Gastrocnemius medialis (tissue), 4 donors: ENCODE data around the gene RITA1. TPM values are rescaled to one million over a fixed set of nuclear protein-coding genes. Genes with fewer than 3 reads are reported as not detected.

ENCODE experiments used
- ATAC-seq, 2 donors: fragments of 150-250 bp; one replicate each; pipeline ENCODE4 v1.9.1; 2016
- DNase-seq, 2 donors: peaks; one replicate each; pipeline ENCODE4 v3.0.0-alpha.2; 2019
- H3K27ac ChIP-seq, 4 donors: fragments of 200-600 bp; sonication (generic); 1 replicate in 1 of 4; 2 replicates in 3 of 4; pipeline ENCODE4 v1.5.1; 2016 to 2018; ENCODE audit warnings: mild to moderate bottlenecking in 2 of 4, moderate library complexity in 1 of 4
- H3K27me3 ChIP-seq, 3 donors: fragments of 200-600 bp; sonication (generic) in 2 of 3; 1 replicate in 1 of 3; 2 replicates in 2 of 3; pipeline versions ENCODE4 v1.5.1 to v1.6.0; 2016 to 2019; ENCODE audit warnings: mild to moderate bottlenecking in 1 of 3, moderate library complexity in 1 of 3
- H3K36me3 ChIP-seq, 2 donors: fragments of 200-600 bp; sonication (generic) in 1 of 2; one replicate each; pipeline ENCODE4 v1.5.1; 2017 to 2018
- H3K4me1 ChIP-seq, 2 donors: fragments of 200-600 bp; sonication (generic) in 1 of 2; one replicate each; pipeline ENCODE4 v1.5.1; 2016 to 2017; ENCODE audit warnings: mild to moderate bottlenecking in 2 of 2
- H3K4me3 ChIP-seq, 4 donors: fragments of 200-600 bp; sonication (generic) in 3 of 4; 1 replicate in 1 of 4; 2 replicates in 3 of 4; pipeline ENCODE4 v1.5.1; 2016 to 2019; ENCODE audit warnings: mild to moderate bottlenecking in 2 of 4
- H3K9me3 ChIP-seq, 3 donors: fragments of 200-600 bp; sonication (generic) in 2 of 3; 1 replicate in 1 of 3; 2 replicates in 2 of 3; pipeline ENCODE4 v1.5.1; 2016 to 2019
- CTCF ChIP-seq, 5 experiments: fragments of 450-650 bp in 3 of 5; fragments of 200-600 bp in 2 of 5; sonication (generic) in 2 of 5; IDR thresholded peaks in 4 of 5; conservative IDR thresholded peaks in 1 of 5; 1 replicate in 4 of 5; 2 replicates in 1 of 5; pipeline ENCODE4 v1.5.1; 2016 to 2019; ENCODE audit warnings: antibody characterized with exemption in 5 of 5, mild to moderate bottlenecking in 3 of 5, moderate library complexity in 3 of 5
- POLR2A ChIP-seq, 2 donors: fragments of 450-650 bp; IDR thresholded peaks; one replicate each; pipeline ENCODE4 v1.6.1; 2017; ENCODE audit warnings: antibody characterized with exemption in 2 of 2, mild to moderate bottlenecking in 2 of 2, moderate library complexity in 2 of 2
- in situ Hi-C, 4 donors: fragments of 200-750 bp; cut with MboI; loops; one replicate each; pipeline versions ENCODE4 v1.15.0 to v1.8.0; 2017; ENCODE audit warnings: low sequenced_read_pairs in 4 of 4
- intact Hi-C: fragments of 100-400 bp; cut with DNase I; formaldehyde crosslinking; loops from one replicate; pipeline ENCODE4 v1.15.1; 2023; ENCODE audit warnings: low total_unique reads
- total RNA-seq, 4 donors: library from RNA; depleted of rRNA; stranded (reverse); fragments of >200 nt; gene quantifications; one replicate each; pipeline versions ENCODE4 v1.1.0 to v1.2.3, GENCODE V29; 2016

RITA1 gene
- total RNA-seq, 4 donors from 2014 or later = 17.7 to 31.2 (median 23.1) TPM

GRCh38 chr12:113196582-113196981 lies 11.1 kb downstream of the RITA1 start:
- H3K27ac ChIP-seq = no peak overlapping the region
- H3K27me3 ChIP-seq = no peaks in the 10 kb centered on the region
- H3K9me3 ChIP-seq = no peaks in the 10 kb centered on the region
- peaks cover 12 to 21% of the 10 kb centered on the region in 2 donors for H3K4me1 ChIP-seq
- intact Hi-C loops = loop anchor here (2.0 to 10.0 kb wide), 4 partner anchors 24 to 228 kb away; partner anchors contain the start of genes SLC8B1 and TPCN1
- H3K36me3 ChIP-seq = peaks cover 0 to 9% of the 10 kb centered on the region in 2 donors
- ATAC-seq (no peak), DNase-seq (no peak)
- H3K4me3 ChIP-seq = no peak overlapping the region
- TF ChIP-seq CTCF (IDR thresholded peaks at IDR 0.05 in 4 of 5, conservative IDR thresholded peaks at IDR 0.05 in 1 of 5) (no peak), POLR2A (IDR thresholded peaks at IDR 0.05) (no peak)
- in situ Hi-C loops = loop anchor here in 2 of 4 donors (10.0 to 25.0 kb wide), 2 partner anchors 98 to 116 kb away; no protein-coding TSS in a partner anchor

DNA sequence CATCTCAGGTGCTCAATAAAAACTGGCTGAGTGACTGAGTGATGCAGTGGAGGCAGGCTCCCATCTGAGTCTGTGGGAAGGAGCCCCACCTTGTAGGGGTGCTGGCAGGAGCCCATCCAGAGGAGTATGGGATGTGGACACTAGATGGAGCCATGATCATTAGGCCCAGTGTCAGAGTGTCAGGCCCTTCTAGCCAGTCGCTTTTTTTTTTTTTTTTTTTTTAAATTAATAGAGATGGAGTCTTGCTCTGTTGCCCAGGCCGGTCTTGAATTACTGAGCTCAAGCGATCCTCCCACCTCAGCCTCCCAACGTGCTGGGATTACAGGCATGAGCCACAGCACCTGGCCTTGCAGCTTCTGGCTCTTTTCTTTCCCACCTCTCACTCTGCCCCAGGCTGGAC lies 11.5 kb downstream of the RITA1 start:
- DNase-seq (peak; percentile 67 to 79), ATAC-seq (peak; percentile 82 to 88)
- TF ChIP-seq POLR2A (IDR thresholded peaks at IDR 0.05) (no peak), CTCF (IDR thresholded peaks at IDR 0.05 in 4 of 5, conservative IDR thresholded peaks at IDR 0.05 in 1 of 5) (peak; percentile 33 to 78 (median 58))
- H3K27me3 ChIP-seq = no peaks in the 10 kb centered on the region
- peaks cover 0 to 5% of the 10 kb centered on the region in 2 donors for H3K36me3 ChIP-seq
- H3K27ac ChIP-seq = no peak overlapping the region
- no peaks in the 10 kb centered on the region for H3K9me3 ChIP-seq
- peaks cover 12 to 21% of the 10 kb centered on the region in 2 donors for H3K4me1 ChIP-seq
- intact Hi-C loops = loop anchor here (2.0 to 10.0 kb wide), 4 partner anchors 24 to 228 kb away; partner anchors contain the start of genes SLC8B1 and TPCN1
- in situ Hi-C loops = loop anchor here in 2 of 4 donors (10.0 to 25.0 kb wide), 2 partner anchors 98 to 115 kb away; no protein-coding TSS in a partner anchor
- no peak overlapping the region for H3K4me3 ChIP-seq

- Histone ChIP-seq H3K36me3 (no peaks in the 10 kb centered on the region), H3K4me1 (peaks cover 12 to 21% of the 10 kb centered on the region in 2 donors), H3K9me3 (no peaks in the 10 kb centered on the region), H3K4me3 (no peak overlapping the region), H3K27me3 (no peaks in the 10 kb centered on the region), H3K27ac (no peak overlapping the region)
- intact Hi-C loops (loop anchor here (2.0 to 10.0 kb wide), 4 partner anchors 23 to 227 kb away; partner anchors contain the start of genes SLC8B1 and TPCN1), in situ Hi-C loops (loop anchor here in 2 of 4 donors (10.0 to 25.0 kb wide), 2 partner anchors 97 to 115 kb away; no protein-coding TSS in a partner anchor)
- TF ChIP-seq CTCF (IDR thresholded peaks at IDR 0.05 in 4 of 5, conservative IDR thresholded peaks at IDR 0.05 in 1 of 5) = no peak
- TF ChIP-seq POLR2A (IDR thresholded peaks at IDR 0.05) = no peak
- no peak for ATAC-seq
- DNase-seq = no peak
Measured at GRCh38 chr12:113197518-113198077, 12.1 kb downstream of the RITA1 start.

- in situ Hi-C loops (loop anchor here in 2 of 4 donors (10.0 to 25.0 kb wide), 2 partner anchors 97 to 114 kb away; no protein-coding TSS in a partner anchor), intact Hi-C loops (loop anchor here (10.0 kb wide), 2 partner anchors 97 to 137 kb away; partner anchors contain the start of gene SLC8B1)
- Histone ChIP-seq H3K4me3 (no peak overlapping the region), H3K27ac (no peak overlapping the region), H3K27me3 (no peaks in the 10 kb centered on the region), H3K36me3 (no peaks in the 10 kb centered on the region), H3K4me1 (peaks cover 11 to 16% of the 10 kb centered on the region in 2 donors), H3K9me3 (no peaks in the 10 kb centered on the region)
- no peak for ATAC-seq
- TF ChIP-seq CTCF (IDR thresholded peaks at IDR 0.05 in 4 of 5, conservative IDR thresholded peaks at IDR 0.05 in 1 of 5) (no peak), POLR2A (IDR thresholded peaks at IDR 0.05) (no peak)
- no peak for DNase-seq
Measured at GRCh38 chr12:113198296-113198695, 12.8 kb downstream of the RITA1 start.
